Stimulated activated CD4-positive, alpha-beta T cell treated with anti-CD3 and anti-CD28 coated beads, Interleukin-4, amount 100 ng/mL, for 4 hours (primary cell): ENCODE results near the gene EDN2.

ENCODE experiments used
- DNase-seq, 2 experiments: peaks; one replicate each; pipeline ENCODE4 v3.0.0-alpha.2; 2020

Gene EDN2

GRCh38 chr1:41497461-41498030 is 13.1 kb upstream of the EDN2 start:
- no peak for DNase-seq

DNA sequence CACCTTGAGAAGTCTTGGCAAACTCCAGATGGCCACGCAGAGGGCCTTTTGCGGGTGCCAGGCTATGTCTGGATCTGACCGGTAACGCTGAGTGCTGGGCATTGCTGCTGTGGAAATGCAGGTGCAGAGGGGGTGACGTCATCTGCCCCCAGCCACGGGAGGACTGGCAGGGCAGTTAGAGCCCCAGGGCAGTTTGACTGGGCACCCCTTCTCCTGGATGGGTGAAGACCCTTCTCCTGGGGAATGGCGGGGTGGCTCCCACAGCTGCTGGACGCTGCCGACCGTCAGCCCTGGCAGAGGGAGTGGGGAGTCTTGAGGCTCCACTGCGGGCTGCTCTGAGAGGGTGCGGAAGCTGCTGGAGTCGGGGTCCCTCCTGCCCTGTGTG is 12.6 kb upstream of the EDN2 start:
- no peak for DNase-seq

DNA sequence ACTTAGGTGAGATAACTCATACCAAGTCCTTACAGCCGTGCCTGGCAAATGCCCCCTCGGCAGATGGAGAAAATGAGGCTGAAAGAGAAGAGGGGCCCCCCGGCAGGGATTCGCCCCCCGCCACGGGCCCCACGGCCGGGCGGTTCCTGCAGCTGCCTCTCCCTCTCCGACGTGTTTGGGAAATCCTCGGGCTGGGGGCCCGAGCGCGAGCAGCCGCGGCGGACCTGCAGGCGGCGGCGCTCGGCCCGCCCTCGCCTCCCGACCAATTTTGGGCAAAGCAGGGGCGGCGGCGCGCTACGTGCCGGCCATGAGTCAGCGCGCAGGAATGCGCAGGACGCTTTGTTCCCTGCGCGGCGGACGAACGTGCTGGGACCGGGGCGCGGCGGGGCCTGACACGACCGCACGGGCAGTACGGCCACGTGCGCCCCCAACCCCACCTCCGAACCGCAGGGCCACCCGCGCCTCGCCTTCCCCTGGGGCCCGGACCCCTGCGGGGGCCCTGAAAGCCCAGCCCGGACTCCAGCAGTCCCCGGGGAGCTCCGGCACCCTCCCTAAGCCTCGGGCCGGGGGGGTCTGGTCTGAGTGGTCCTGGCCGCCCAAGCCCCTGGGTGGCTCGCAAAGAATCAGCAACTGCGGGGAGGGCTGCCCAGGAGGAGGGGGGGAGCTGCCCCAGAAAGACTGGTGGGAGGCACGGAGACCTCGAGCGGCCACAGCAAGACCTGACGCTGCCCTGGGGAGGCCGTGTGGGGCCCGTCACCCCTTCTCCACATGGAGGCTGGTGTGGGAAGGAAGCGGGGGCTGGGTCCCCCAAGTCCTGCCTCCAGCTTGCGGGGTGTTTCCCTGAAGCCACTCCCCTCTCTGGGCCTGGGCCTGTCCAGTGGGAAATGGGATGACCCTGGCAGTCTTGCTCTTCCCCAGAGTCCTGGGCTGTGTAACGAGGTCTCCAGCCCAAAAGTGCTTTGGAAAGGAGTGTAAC is 11.9 kb upstream of the EDN2 start:
- DNase-seq: peak in 1 of 2 experiments; percentile 51

DNA sequence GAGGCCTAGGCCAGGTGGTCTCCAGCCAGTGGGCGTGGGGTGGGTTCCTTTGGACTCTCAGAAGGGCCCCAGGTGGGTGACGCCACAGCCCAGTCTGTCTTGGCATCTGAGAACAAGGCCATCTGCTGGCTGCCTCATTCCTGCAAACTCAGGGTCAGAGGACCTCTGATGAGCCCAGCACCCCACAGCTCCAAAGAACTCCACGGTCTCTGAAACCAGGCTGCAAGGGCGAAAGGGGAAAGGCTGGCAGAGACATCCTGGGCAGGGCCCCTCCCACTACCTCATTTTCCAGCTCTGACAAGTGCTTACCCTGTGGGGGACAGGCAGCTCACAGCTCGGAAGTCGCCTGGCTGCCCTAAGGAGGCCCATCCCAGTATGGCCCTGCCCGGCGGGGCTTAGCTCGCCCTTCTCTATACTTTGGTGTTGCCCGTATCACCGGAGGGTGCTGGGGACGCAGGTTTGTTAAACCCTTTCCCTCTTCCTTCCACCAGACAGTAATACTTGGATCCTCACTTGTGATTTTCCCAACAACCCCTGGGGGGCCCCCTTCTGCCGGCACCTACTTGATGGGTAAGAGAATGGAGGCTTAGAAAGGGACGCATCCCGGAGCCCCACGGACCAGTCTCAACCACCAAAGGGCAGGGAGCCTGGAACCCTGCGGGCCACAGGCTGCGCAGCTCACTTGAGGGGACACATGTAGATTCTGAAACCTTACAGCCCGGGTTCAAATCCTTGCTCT is 10.9 kb upstream of the EDN2 start:
- DNase-seq: no peak

DNA sequence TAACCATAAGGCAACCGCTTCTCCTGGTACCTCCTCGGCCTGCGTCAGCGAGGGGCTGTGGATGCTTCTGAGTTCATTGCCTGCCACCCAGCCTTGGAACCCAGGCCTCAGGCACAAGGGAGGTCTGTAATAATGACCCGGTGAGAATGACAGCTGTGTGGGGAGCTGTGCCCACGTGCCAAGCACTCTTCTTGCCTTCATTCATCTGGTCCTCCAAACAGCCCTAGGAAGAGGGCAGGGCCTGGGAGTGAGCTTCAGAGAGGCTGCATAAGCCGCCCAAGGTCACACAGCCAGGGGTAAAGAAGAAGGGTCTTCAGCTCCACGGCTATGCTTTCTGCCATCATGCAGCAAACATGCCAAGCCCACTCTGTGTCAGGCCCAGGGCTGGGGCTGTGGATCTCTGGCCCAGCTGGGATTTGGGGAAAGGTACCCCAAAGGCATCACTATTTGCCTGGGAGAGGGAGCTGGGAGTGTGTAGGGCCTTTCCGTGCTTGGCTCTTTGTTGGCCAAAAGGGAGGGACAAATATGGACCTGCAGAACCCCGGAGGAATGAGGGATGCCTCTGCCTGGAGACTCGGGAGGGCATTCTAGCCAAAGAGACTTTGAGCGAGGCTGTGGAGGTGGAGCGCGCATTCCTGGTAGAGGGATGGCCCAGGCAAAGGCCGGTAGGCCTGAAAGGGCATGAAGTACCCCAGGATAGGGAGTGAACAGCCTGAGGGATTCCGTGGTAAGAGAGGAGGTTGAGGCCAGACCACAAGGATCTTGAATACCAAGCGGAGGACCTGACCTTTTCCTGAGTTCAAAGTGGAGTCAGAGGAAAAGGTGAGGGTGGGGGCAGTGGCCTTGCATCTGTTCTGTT is 10.1 kb upstream of the EDN2 start:
- DNase-seq: no peak

DNA sequence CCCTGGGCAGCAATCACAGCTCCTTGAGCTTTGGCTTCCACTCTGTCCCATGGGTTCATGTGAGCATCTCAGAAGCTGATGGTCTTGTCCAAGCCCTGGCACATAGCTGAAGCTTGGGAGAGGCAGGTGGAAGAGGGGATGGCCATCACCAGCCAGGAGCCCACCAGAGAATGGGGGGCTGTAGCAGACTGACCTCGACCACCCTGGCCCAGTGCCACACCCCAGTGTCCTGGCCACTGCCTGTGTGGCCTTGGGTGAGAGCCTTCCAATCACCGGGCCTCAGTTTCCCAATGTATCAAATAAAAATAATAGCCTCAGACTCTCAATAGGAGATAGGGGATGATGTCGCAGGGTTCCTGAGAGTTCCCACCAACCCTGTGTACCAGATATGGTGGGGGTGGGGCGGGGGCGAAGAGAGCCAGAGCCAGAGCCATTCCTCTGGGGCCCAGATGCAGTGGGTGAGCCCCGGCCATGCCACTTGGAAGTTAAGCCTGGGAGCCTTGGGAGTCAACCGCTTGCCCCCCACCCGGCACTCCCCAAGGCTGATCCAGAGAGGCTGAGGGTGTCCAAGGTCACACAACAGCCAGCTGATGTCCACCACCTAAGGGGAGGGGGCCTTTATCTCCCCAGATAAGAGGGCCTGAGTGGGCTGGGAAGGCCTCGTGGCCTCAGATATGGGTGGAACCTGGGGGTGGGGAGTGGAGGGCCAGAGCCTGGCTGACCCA is 9.3 kb upstream of the EDN2 start:
- DNase-seq: no peak

- no peak for DNase-seq
Observed at GRCh38 chr1:41493117-41493536, 8.6 kb upstream of the EDN2 start.

GRCh38 chr1:41492341-41492848 is 7.9 kb upstream of the EDN2 start:
- no peak for DNase-seq

DNA sequence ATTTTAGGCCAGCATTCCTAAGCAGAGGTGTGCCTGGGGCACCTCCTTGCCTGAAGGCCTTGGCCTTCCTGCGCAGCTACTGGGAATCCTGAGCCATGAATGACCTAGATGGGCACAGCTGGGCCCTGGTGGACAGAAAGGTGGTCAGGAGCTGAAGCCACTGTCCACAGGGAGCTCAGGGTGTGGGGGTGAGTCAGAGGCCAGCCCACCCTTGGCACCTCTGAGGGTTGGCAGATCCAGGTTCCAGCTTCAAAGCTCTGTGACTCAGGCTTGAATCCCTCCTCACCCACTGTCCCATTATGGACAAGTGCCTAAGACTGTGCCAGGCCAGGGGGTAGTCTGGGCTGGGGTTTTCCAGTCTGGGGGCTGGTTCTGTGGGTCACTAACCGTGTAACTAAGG is 6.4 kb upstream of the EDN2 start:
- no peak for DNase-seq

DNA sequence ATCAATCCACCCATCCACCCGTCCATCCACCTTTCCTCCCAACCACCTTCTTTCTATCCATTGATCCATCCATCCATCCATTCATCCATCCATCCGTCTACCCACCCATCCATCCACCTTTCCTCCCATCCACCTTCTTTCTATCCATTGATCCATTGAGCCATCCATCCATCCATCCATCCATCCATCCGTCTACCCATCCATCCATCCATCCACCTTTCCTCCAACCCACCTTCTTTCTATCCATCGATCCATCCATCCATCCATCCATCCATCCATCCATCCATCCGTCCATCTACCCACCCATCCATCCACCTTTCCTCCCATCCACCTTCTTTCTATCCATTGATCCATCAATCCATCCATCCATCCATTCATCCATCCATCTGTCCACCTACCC is 5.1 kb upstream of the EDN2 start:
- no peak for DNase-seq

- no peak for DNase-seq
Observed at GRCh38 chr1:41488040-41488951, 3.8 kb upstream of the EDN2 start.

DNA sequence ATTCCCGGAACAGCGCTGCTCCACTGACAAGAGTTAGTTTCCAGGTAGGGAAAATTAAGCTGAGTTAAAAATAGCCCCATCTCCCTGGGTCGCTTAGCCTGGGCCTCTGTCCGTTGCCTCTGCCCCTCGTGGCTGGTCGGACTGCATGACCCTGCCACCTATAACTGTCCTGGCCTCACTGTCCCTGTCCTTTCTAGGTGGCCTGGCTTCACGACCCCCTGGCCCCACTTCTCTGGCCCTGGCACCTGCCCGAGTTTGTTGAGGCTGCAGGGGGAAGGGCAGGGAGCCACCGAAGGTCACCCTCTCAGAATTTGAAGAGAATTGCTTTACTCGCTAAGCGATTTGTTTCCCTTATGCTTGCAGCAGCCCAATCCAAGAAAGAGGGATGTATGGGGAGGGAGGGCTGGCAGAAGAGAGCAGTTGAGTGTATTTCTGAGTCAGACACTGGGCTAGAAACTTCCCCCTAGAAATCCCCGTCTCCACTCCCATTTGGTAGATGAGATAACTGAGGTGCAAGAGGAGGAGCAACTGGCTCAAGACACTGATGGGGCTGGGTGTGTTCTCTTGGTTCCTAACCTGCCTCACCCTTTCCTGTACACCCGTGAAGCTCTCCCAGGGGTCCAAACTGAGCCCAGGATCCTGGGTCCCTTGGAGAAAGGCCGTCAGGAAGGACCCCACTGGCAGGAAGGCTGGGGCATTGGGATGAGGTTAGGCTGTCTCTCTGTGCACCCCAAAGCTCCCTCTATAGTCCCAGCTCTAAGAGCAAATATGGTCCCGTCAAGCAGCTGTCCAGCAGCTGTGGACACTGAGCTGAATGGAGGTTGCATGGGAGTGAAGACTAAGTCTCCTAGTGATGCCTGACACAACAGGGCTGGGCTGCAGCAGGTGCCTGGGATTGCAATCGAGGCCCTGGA is 2.9 kb upstream of the EDN2 start:
- DNase-seq: no peak

GRCh38 chr1:41486371-41487125 is 2.1 kb upstream of the EDN2 start:
- DNase-seq: no peak

DNA sequence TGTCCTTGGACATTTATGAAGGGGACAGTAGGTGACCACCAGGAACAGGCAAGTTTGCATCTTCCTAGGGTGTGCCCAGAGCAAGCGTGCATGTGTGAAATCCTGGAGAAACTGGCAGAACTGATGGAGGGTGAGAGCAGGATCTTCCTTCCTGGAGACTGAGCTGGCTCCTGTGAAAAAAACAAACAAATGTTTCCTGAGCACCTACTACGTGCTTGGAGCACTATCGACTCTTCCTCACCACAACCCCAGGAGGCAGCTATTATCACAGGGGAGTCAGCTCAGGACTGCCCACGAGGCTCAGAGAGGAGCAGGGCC is 1.5 kb upstream of the EDN2 start:
- no peak for DNase-seq

- no peak for DNase-seq
Observed at GRCh38 chr1:41485605-41486004, 1.1 kb upstream of the EDN2 start.

GRCh38 chr1:41483960-41484401 is 502 bp downstream of the EDN2 start:
- no peak for DNase-seq

DNA sequence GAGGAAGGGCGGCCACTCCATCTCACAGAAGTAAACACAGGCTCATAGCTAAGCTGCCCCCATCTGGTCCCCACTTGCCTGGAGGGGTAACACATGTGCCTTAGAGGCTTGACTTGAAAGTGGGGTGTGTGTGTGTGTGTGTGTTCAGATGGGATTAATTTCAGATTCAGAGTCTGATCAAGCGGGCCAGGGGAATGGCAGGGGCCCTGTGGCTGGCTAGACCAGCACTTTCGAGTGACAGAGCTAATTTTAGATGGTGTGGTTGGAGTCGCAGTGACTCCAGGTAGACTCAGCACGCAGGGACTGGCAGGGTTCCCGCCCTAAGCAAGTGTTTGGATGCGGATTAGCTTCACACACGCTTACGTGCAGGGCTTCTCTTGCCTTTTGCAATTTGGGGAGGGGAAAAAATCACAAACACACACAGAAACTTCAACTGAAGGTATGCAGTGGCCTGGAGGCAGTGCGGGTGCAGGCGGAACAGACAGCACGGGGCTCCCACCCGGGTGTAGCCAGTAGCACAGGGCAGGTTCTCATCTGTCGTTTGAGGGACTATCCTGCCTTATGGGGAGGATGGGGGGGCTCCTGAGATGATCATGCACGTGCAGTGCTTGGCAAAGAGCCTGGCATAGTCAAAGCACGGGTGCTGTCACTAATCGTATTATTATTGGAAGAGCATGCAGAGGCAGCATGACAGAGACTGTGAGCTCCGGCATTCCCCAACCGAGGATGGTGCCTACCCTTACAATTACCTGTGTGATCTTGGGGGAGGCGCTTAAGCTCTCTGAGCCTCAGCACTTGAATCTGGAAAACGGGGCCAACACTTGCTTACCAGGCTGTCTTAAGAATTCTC is 1.3 kb downstream of the EDN2 start:
- DNase-seq: no peak
